HG03571 (cell line): ENCODE data around the gene DMRTC1B.
"Not testable (repeated sequence)": the region's sequence is repeated elsewhere in the genome, so short reads cannot be mapped to it uniquely, and the experiment has no call there.

Experiments used
- ATAC-seq: cut with Tn5 transposase; IDR thresholded peaks from one replicate; pipeline ENCODE4 v1.9.1; 2021; ENCODE audit not compliant: unreplicated experiment

The DMRTC1B gene

GRCh38 chrX:72776653-72777466, at the start of gene DMRTC1B:
Gene DMRTC1B (plus strand): TSS chrX:72776890. CDS start chrX:72845136, 68,246 bp downstream.
- peak; percentile 86 for ATAC-seq

- no peak for ATAC-seq
Observed at GRCh38 chrX:72727846-72728245, 48.8 kb upstream of the DMRTC1B start.

- not testable (repeated sequence) for ATAC-seq
Observed at GRCh38 chrX:72733636-72734035, 43.1 kb upstream of the DMRTC1B start.

- no peak for ATAC-seq
Observed at GRCh38 chrX:72735561-72735960, 41.1 kb upstream of the DMRTC1B start.

GRCh38 chrX:72745546-72745945, 31.1 kb upstream of the DMRTC1B start:
- ATAC-seq = not testable (repeated sequence)

- ATAC-seq = not testable (repeated sequence)
Observed at GRCh38 chrX:72748545-72748944, 28.1 kb upstream of the DMRTC1B start.

GRCh38 chrX:72760454-72760853, 16.2 kb upstream of the DMRTC1B start:
- not testable (repeated sequence) for ATAC-seq

- ATAC-seq = peak; percentile 68
Observed at GRCh38 chrX:72777467-72777790, 739 bp downstream of the DMRTC1B start.

- ATAC-seq = not testable (repeated sequence)
Observed at GRCh38 chrX:72778146-72778545, 1.5 kb downstream of the DMRTC1B start.

GRCh38 chrX:72782560-72782959, 5.9 kb downstream of the DMRTC1B start, which contains the start of gene FAM236B:
Gene FAM236B (minus strand): TSS chrX:72782660. CDS start chrX:72782560, 100 bp downstream.
- not testable (repeated sequence) for ATAC-seq

- not testable (repeated sequence) for ATAC-seq
Observed at GRCh38 chrX:72783365-72783936, 6.8 kb downstream of the DMRTC1B start.

GRCh38 chrX:72783964-72784363, 7.3 kb downstream of the DMRTC1B start:
- ATAC-seq = not testable (repeated sequence)

GRCh38 chrX:72788142-72788541, 11.5 kb downstream of the DMRTC1B start:
- ATAC-seq = not testable (repeated sequence)

- ATAC-seq = not testable (repeated sequence)
Observed at GRCh38 chrX:72790390-72790789, 13.7 kb downstream of the DMRTC1B start.

GRCh38 chrX:72808110-72808509, 31.4 kb downstream of the DMRTC1B start, which contains the start of gene FAM236D:
Gene FAM236D (minus strand): TSS chrX:72808210. CDS start chrX:72808110, 100 bp downstream.
- not testable (repeated sequence) for ATAC-seq

GRCh38 chrX:72830701-72831100, 54.0 kb downstream of the DMRTC1B start:
- not testable (repeated sequence) for ATAC-seq

GRCh38 chrX:72837532-72837931, 60.8 kb downstream of the DMRTC1B start:
- not testable (repeated sequence) for ATAC-seq

GRCh38 chrX:72882898-72883297, 106.2 kb downstream of the DMRTC1B start:
- ATAC-seq = not testable (repeated sequence)

- not testable (repeated sequence) for ATAC-seq
Observed at GRCh38 chrX:72889740-72890139, 113.0 kb downstream of the DMRTC1B start.
